ENCODE results near the gene DMD.

DNA sequence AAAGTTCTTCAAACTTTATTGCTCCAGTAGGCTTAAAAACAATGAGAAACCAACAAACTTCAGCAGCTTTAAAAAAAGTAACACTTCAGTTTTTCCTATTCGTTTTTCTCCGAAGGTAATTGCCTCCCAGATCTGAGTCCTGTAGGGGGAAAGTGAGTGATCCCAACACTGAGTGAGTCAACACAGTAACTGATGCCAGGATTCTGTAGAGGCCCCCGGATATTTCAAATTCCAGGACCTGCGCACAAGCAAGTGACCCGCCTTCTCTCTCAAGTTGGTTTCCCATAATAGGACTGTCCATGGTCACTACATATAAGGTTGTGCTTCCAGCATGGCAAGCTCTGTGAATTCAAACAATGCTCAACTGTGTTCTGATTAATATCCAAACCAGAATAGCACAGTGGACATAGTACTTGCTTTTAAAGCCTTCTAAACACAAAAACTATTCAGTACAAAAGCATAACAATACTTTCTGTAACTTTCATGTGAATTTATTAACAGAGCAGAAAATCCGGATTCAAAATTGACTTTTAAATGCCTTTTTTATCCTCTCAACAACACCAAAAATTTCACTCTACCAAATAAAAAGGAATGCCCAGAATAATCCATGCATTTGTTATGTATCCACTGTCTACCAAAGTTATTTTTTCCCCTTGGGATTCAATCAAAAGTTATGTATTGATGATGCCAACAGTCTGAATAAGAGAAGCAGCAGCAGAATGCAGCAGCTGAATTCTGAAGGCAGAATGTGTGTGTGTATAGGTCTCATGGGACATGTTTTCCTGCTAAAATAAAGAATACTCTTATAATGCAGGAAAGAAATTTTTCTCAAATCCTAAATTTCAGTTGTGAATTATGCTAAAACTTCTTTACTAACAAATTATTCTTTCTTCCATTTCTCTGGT is at the start of gene DMD:
- TF ChIP-seq, protein P1, sequence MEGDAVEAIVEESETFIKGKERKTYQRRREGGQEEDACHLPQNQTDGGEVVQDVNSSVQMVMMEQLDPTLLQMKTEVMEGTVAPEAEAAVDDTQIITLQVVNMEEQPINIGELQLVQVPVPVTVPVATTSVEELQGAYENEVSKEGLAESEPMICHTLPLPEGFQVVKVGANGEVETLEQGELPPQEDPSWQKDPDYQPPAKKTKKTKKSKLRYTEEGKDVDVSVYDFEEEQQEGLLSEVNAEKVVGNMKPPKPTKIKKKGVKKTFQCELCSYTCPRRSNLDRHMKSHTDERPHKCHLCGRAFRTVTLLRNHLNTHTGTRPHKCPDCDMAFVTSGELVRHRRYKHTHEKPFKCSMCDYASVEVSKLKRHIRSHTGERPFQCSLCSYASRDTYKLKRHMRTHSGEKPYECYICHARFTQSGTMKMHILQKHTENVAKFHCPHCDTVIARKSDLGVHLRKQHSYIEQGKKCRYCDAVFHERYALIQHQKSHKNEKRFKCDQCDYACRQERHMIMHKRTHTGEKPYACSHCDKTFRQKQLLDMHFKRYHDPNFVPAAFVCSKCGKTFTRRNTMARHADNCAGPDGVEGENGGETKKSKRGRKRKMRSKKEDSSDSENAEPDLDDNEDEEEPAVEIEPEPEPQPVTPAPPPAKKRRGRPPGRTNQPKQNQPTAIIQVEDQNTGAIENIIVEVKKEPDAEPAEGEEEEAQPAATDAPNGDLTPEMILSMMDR (IDR thresholded peaks at IDR 0.05): no peak
- TF ChIP-seq EZH2phosphoT487 (IDR thresholded peaks at IDR 0.05): no peak

Data from neural progenitor cell (in vitro differentiated cells).